Gastroesophageal sphincter (tissue), 4 donors: Measurements from ENCODE around the gene GTF3C1. TPM values are rescaled to one million over a fixed set of nuclear protein-coding genes. Genes with fewer than 3 reads are reported as not detected.

ENCODE experiments used
- ATAC-seq: fragments of 150-250 bp; one replicate; pipeline ENCODE4 v1.9.1; 2016; ENCODE audit warnings: mild to moderate bottlenecking, moderate library complexity
- H3K27ac ChIP-seq, 4 donors: fragments of 200-600 bp; sonication (generic) in 3 of 4; 1 replicate in 3 of 4; 2 replicates in 1 of 4; pipeline ENCODE4 v1.5.1; 2016 to 2019
- H3K27me3 ChIP-seq: fragments of 200-600 bp; sonication (generic); one replicate; pipeline ENCODE4 v1.5.1; 2019
- H3K36me3 ChIP-seq, 2 donors: fragments of 200-600 bp; sonication (generic); one replicate each; pipeline ENCODE4 v1.5.1; 2019; ENCODE audit warnings: control low read depth in 1 of 2
- H3K4me1 ChIP-seq, 3 donors: fragments of 200-600 bp; sonication (generic); 1 replicate in 2 of 3; 2 replicates in 1 of 3; pipeline ENCODE4 v1.5.1; 2016 to 2019; ENCODE audit warnings: control low read depth in 2 of 3
- H3K4me3 ChIP-seq, 2 donors: fragments of 200-600 bp; sonication (generic); one replicate each; pipeline ENCODE4 v1.5.1; 2019; ENCODE audit warnings: mild to moderate bottlenecking in 1 of 2, moderate library complexity in 1 of 2
- H3K9me3 ChIP-seq, 3 donors: fragments of 200-600 bp; sonication (generic); one replicate each; pipeline ENCODE4 v1.5.1; 2017 to 2019; ENCODE audit warnings: control low read depth in 2 of 3
- EP300 ChIP-seq: sonication (generic); formaldehyde crosslinking; IDR thresholded peaks from one replicate; pipeline ENCODE4 v1.6.1; 2017; ENCODE audit warnings: antibody characterized with exemption, mild to moderate bottlenecking
- POLR2A ChIP-seq, 2 donors: fragments of 450-650 bp; IDR thresholded peaks; one replicate each; pipeline ENCODE4 v1.6.1; 2017; ENCODE audit warnings: antibody characterized with exemption in 2 of 2, mild to moderate bottlenecking in 2 of 2, moderate library complexity in 1 of 2
- POLR2AphosphoS5 ChIP-seq: sonication (generic); formaldehyde crosslinking; IDR thresholded peaks from one replicate; pipeline ENCODE4 v1.6.1; 2017; ENCODE audit warnings: antibody characterized with exemption
- WGBS, 2 donors: methylation state at CpG; one replicate each; pipeline ENCODE4 v1.1.5; 2018; ENCODE audit warnings: low coverage in 1 of 2; 5-methylcytosine and 5-hydroxymethylcytosine counted together
- total RNA-seq, 4 donors: library from RNA; depleted of rRNA; stranded (reverse); fragments of >200 nt; gene quantifications; one replicate each; pipeline ENCODE4 v1.1.0, GENCODE V29; 2016
- TF ChIP-seq, protein P1 (sequence below), 4 experiments: fragments of 200-600 bp in 2 of 4; fragments of 450-650 bp in 2 of 4; sonication (generic) in 1 of 4; IDR thresholded peaks; one replicate each; pipeline ENCODE4 v1.5.1; 2017 to 2019; ENCODE audit warnings: antibody characterized with exemption in 4 of 4, mild to moderate bottlenecking in 2 of 4, moderate library complexity in 2 of 4

GTF3C1 gene
- total RNA-seq, 4 donors from 2014 or later, result 37.0 to 57.8 (median 49.1) TPM

GRCh38 chr16:27470567-27471431 lies 78.9 kb downstream of the GTF3C1 start:
- Histone ChIP-seq H3K27ac (peak overlapping the region in 2 of 4 donors; percentile 3 to 9), H3K27me3 (no peaks in the 10 kb centered on the region), H3K4me3 (no peak overlapping the region), H3K4me1 (peaks cover 0 to 10% (median 0%) of the 10 kb centered on the region in 3 donors), H3K9me3 (no peaks in the 10 kb centered on the region), H3K36me3 (peaks cover 0 to 100% of the 10 kb centered on the region in 2 donors)
- TF ChIP-seq EP300 (no peak), POLR2AphosphoS5 (peak; percentile 19)
- 51 to 55% methylated on average over 2 to 7 of the region's 28 CpGs for WGBS, 2 donors
- ATAC-seq, result peak; percentile 64

- Histone ChIP-seq H3K4me3 (no peak overlapping the region), H3K9me3 (no peaks in the 10 kb centered on the region), H3K36me3 (peaks cover 0 to 100% of the 10 kb centered on the region in 2 donors), H3K27me3 (no peaks in the 10 kb centered on the region), H3K27ac (no peak overlapping the region), H3K4me1 (peaks cover 0 to 10% (median 0%) of the 10 kb centered on the region in 3 donors)
- TF ChIP-seq POLR2AphosphoS5 (no peak), EP300 (no peak), POLR2A (IDR thresholded peaks at IDR 0.05) (no peak)
- TF ChIP-seq, protein P1, sequence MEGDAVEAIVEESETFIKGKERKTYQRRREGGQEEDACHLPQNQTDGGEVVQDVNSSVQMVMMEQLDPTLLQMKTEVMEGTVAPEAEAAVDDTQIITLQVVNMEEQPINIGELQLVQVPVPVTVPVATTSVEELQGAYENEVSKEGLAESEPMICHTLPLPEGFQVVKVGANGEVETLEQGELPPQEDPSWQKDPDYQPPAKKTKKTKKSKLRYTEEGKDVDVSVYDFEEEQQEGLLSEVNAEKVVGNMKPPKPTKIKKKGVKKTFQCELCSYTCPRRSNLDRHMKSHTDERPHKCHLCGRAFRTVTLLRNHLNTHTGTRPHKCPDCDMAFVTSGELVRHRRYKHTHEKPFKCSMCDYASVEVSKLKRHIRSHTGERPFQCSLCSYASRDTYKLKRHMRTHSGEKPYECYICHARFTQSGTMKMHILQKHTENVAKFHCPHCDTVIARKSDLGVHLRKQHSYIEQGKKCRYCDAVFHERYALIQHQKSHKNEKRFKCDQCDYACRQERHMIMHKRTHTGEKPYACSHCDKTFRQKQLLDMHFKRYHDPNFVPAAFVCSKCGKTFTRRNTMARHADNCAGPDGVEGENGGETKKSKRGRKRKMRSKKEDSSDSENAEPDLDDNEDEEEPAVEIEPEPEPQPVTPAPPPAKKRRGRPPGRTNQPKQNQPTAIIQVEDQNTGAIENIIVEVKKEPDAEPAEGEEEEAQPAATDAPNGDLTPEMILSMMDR (IDR thresholded peaks at IDR 0.05), result no peak
- WGBS, 2 donors, result 85 to 94% methylated on average over 9 of the region's 22 CpGs
- no peak for ATAC-seq
These were observed 80.7 kb downstream of the GTF3C1 start for GRCh38 chr16:27468941-27469531.

DNA sequence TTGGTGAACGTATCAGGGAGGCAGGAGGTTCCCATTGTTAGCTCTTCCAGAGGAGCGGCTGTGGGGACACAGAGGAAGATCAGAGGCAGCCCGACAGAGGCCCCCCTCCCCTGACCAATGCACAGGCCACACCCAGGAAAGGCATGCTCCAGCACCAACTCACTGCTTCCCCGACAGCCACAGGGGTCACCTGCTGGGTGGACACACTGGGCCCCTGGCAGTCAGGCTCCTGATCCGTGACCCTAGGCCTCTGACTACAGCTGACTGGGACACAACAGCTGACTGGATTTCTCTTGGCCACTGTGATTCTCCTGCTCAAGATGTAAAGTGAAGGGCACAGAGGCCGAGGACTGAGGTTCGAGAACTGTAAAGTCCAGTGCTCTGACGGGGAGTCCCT lies 84.2 kb downstream of the GTF3C1 start:
- H3K27me3 ChIP-seq, result no peaks in the 10 kb centered on the region
- H3K27ac ChIP-seq, result no peak overlapping the region
- H3K4me1 ChIP-seq, result peaks cover 0 to 21% (median 10%) of the 10 kb centered on the region in 3 donors
- no peaks in the 10 kb centered on the region for H3K9me3 ChIP-seq
- no peak overlapping the region for H3K4me3 ChIP-seq
- TF ChIP-seq POLR2AphosphoS5, result no peak
- TF ChIP-seq EP300, result no peak
- TF ChIP-seq, protein P1 (IDR thresholded peaks at IDR 0.05), result no peak
- TF ChIP-seq POLR2A (IDR thresholded peaks at IDR 0.05), result no peak
- no peak for ATAC-seq
- no CpG with 5 or more reads among the region's 8 CpGs for WGBS, 2 donors
- H3K36me3 ChIP-seq, result peaks cover 0 to 100% of the 10 kb centered on the region in 2 donors

GRCh38 chr16:27464626-27465482 lies 84.9 kb downstream of the GTF3C1 start:
- WGBS, 2 donors, result 87 to 100% methylated on average over 5 of the region's 33 CpGs
- H3K36me3 ChIP-seq, result peaks cover 0 to 100% of the 10 kb centered on the region in 2 donors
- H3K27me3 ChIP-seq, result no peaks in the 10 kb centered on the region
- H3K4me3 ChIP-seq, result no peak overlapping the region
- ATAC-seq, result no peak
- TF ChIP-seq POLR2A (IDR thresholded peaks at IDR 0.05) (no peak), EP300 (no peak), POLR2AphosphoS5 (no peak)
- TF ChIP-seq, protein P1 (IDR thresholded peaks at IDR 0.05), result no peak
- no peaks in the 10 kb centered on the region for H3K9me3 ChIP-seq
- H3K4me1 ChIP-seq, result peaks cover 0 to 26% (median 10%) of the 10 kb centered on the region in 3 donors
- H3K27ac ChIP-seq, result no peak overlapping the region
